ENCODE results near the gene DNAJB12. TPM values are rescaled to one million over a fixed set of nuclear protein-coding genes. Genes with fewer than 3 reads are reported as not detected.
"Not testable (repeated sequence)": the region's sequence is repeated elsewhere in the genome, so short reads cannot be mapped to it uniquely, and the experiment has no call there.

DNAJB12 gene
- total RNA-seq, 1 experiment from 2014 or later, result 48.0 TPM

DNA sequence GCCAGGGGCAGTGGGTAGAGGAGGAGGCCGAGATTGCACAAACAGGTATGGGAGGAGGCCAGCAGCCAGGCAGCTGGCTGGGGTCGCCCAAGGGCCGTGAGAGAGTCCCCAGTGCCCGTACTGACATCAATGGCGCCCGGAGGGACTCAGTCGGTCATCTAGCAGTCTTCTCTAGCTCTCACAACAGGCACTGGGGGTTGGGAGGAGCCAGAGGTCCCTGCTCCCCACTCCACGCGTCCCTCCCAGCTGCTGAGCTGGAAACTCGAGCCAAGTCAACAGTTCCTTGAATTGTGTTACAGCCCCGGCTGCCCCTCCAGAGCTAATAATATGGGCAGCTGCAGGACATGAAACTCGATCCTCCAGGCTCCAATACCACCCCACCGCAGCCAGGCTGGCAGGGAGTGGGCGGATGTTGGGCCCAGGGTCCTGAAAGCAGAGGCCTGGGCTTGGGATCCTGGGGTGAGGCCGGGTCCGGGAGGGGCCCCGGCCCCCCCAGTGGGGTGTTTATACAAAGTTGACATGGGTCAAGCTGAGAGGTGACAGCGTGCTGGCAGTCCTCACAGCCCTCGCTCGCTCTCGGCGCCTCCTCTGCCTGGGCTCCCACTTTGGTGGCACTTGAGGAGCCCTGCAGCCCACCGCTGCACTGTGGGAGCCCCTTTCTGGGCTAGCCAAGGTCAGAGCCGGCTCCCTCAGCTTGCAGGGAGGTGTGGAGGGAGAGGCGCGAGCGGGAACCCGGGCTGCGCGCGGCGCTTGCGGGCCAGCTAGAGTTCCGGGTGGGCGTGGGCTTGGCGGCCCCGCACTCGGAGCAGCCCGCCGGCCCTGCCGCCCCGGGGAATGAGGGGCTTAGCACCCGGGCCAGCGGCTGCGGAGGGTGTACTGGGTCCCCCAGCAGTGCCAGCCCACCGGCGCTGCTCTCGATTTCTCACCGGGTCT lies 29.2 kb downstream of the DNAJB12 start:
- peak; percentile 70 for DNase-seq
- intact Hi-C loops (cut with micrococcal nuclease; ENCODE audit: unreplicated experiment), result not testable (repeated sequence)
- CTCF ChIA-PET, result interaction anchor here (0.8 kb wide), 1 partner anchor 51 kb away, joined by 3 read pairs; no protein-coding TSS in a partner anchor

DNA sequence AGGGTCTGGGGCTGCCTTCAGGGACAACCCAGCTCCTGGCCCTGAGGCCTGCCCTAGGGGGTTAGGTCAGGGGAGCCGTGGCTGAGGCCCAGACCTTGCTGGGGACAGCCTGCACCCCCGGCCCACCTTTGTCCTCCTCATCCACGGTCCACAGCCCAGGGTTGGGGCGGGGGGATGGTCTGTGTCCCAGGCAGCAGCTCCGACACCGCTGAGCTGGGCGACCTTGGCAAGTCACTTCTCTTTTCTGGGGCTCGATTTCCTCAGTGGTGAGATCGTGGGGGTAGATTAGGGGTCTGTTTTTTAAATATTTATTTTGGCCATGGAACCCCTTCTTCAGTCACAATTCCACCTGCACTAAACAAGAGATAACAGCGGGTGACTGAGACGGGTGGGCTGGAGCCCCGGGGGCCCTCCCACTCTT lies 30.9 kb downstream of the DNAJB12 start:
- Mint-ChIP-seq H3K27me3 (ENCODE audit: unreplicated experiment) (no peaks in the 10 kb centered on the region), H3K27ac (ENCODE audit: unreplicated experiment) (peak overlapping the region; percentile 98), H3K36me3 (ENCODE audit: insufficient read depth, unreplicated experiment) (peaks cover 45% of the 10 kb centered on the region), H3K4me3 (ENCODE audit: low read depth, unreplicated experiment) (no peak overlapping the region), H3K4me1 (ENCODE audit: low read depth, unreplicated experiment) (peaks cover 70% of the 10 kb centered on the region), H3K9me3 (ENCODE audit: low read depth, unreplicated experiment) (no peaks in the 10 kb centered on the region)
- intact Hi-C loops (cut with micrococcal nuclease; ENCODE audit: unreplicated experiment), result no loop called here
- TF ChIP-seq, protein P1, sequence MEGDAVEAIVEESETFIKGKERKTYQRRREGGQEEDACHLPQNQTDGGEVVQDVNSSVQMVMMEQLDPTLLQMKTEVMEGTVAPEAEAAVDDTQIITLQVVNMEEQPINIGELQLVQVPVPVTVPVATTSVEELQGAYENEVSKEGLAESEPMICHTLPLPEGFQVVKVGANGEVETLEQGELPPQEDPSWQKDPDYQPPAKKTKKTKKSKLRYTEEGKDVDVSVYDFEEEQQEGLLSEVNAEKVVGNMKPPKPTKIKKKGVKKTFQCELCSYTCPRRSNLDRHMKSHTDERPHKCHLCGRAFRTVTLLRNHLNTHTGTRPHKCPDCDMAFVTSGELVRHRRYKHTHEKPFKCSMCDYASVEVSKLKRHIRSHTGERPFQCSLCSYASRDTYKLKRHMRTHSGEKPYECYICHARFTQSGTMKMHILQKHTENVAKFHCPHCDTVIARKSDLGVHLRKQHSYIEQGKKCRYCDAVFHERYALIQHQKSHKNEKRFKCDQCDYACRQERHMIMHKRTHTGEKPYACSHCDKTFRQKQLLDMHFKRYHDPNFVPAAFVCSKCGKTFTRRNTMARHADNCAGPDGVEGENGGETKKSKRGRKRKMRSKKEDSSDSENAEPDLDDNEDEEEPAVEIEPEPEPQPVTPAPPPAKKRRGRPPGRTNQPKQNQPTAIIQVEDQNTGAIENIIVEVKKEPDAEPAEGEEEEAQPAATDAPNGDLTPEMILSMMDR (IDR thresholded peaks at IDR 0.05; ENCODE audit: unreplicated experiment), result no peak
- CTCF ChIA-PET, result no interaction called here
- no peak for DNase-seq
- BruUV-seq (replicated peaks), result no TSS peak

More for the DNA sequence above, 29.2 kb downstream of the DNAJB12 start:
- H3K4me1 Mint-ChIP-seq (ENCODE audit: low read depth, unreplicated experiment), result peaks cover 66% of the 10 kb centered on the region
- H3K36me3 Mint-ChIP-seq (ENCODE audit: insufficient read depth, unreplicated experiment), result peaks cover 45% of the 10 kb centered on the region
- H3K27me3 Mint-ChIP-seq (ENCODE audit: unreplicated experiment); H3K9me3 Mint-ChIP-seq (ENCODE audit: low read depth, unreplicated experiment); BruUV-seq (replicated peaks); H3K4me3 Mint-ChIP-seq (ENCODE audit: low read depth, unreplicated experiment): not testable (repeated sequence)
- H3K27ac Mint-ChIP-seq (ENCODE audit: unreplicated experiment), result peak overlapping the region; percentile 98

DNA sequence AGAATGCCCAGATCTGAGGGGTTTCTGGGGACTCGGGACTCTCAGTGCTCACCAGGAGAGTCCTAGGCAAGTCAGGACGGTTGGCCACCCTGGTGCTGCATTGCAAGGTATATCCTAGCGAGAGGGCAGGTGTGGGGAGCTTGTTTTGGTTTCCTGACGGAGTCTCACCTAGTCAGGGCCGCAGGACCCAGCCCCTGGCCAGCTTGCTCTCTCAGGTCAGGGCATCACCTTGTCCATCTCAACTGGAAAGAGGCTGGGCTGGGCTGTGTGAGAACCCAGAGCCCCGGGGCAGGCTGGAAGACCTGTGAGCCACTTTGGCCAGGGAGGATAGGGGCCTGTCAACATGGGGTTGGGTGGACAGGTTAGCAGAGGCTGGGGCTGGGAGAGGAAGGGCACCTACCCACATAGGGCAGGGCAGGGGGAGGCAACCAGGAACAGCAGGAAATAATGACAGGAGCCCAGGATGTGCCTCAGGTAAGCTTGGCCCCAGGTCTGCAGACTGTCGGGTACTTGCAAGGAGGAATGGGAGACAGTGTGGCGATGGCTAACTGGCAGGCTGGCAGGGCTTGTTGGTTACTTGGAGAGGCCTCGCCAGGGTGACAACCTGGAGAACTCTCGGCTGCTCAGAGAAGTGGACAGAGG lies 31.5 kb downstream of the DNAJB12 start:
- CTCF ChIA-PET, result interaction anchor here (3.7 to 4.3 kb wide), 2 partner anchors 48 to 63 kb away, joined by 23 to 29 read pairs; partner anchors contain the start of gene DDIT4
- Mint-ChIP-seq H3K4me3 (ENCODE audit: low read depth, unreplicated experiment) (no peak overlapping the region), H3K27ac (ENCODE audit: unreplicated experiment) (peak overlapping the region; percentile 98)

DNA sequence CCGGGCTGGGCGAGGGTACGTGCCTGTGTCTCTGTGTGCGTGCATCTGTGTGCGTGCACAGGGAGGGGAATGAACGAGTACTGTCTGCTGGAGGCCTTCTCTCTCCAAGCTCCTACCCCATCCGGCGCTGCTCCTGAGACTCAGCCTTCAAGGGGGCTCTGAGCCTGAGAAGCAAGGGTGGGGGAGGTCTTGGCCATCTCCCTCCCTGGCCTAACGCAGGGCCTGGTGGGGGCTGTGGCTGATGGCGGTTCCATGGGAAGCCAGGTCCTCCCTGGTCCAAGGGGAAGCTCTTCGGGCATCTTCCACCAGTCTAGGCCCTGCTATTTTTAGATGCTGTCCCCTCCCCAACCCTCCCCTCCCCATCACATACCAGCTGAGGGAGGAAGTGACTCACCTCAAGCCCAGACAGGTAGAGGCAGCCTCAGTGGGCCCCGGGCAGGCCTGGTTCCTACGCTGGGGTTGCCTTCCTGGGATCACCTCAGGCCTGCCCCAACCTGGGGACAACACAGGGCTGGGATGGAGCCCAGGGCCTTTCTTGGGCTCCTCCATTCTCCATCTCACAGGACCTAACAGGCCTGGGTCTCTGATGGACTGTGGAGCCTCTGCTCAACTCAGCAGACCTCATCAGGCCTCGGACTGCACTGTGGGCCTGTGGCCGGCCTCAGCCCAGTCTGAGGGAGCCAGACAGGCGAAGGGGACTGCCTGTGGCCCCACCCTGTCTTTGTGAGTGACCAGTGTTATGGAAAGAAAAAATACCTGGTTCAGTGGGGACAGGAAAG lies 32.2 kb downstream of the DNAJB12 start:
- Mint-ChIP-seq H3K36me3 (ENCODE audit: insufficient read depth, unreplicated experiment) (peaks cover 52% of the 10 kb centered on the region), H3K27me3 (ENCODE audit: unreplicated experiment) (no peaks in the 10 kb centered on the region), H3K4me1 (ENCODE audit: low read depth, unreplicated experiment) (peaks cover 67% of the 10 kb centered on the region), H3K9me3 (ENCODE audit: low read depth, unreplicated experiment) (no peaks in the 10 kb centered on the region), H3K27ac (ENCODE audit: unreplicated experiment) (peak overlapping the region; percentile 98), H3K4me3 (ENCODE audit: low read depth, unreplicated experiment) (no peak overlapping the region)
- DNase-seq, result peak; percentile 56
- no TSS peak for BruUV-seq (replicated peaks)
- CTCF ChIA-PET, result interaction anchor here (0.6 to 4.3 kb wide), 6 partner anchors 7 to 67 kb away, joined by 3 to 53 read pairs (median 18); partner anchors contain the start of gene DDIT4
- intact Hi-C loops (cut with micrococcal nuclease; ENCODE audit: unreplicated experiment), result no loop called here
- TF ChIP-seq, protein P1 (IDR thresholded peaks at IDR 0.05; ENCODE audit: unreplicated experiment), result no peak

More for the DNA sequence above, 31.5 kb downstream of the DNAJB12 start:
- intact Hi-C loops (cut with micrococcal nuclease; ENCODE audit: unreplicated experiment), result no loop called here
- Mint-ChIP-seq H3K9me3 (ENCODE audit: low read depth, unreplicated experiment) (no peaks in the 10 kb centered on the region), H3K27me3 (ENCODE audit: unreplicated experiment) (no peaks in the 10 kb centered on the region), H3K36me3 (ENCODE audit: insufficient read depth, unreplicated experiment) (peaks cover 48% of the 10 kb centered on the region), H3K4me1 (ENCODE audit: low read depth, unreplicated experiment) (peaks cover 70% of the 10 kb centered on the region)
- TF ChIP-seq, protein P1 (IDR thresholded peaks at IDR 0.05; ENCODE audit: unreplicated experiment), result no peak
- no peak for DNase-seq
- BruUV-seq (replicated peaks), result no TSS peak

All from Calu3 (cell line).